Smooth muscle cell (in vitro differentiated cells): ENCODE measurements around the gene IFNL4. TPM values are rescaled to one million over a fixed set of nuclear protein-coding genes. Genes with fewer than 3 reads are reported as not detected.

Experiments
- DNase-seq: peaks from one replicate; lab custom pipeline; 2025; ENCODE audit not compliant: unreplicated experiment; lab: John Stamatoyannopoulos, UW
- H2AFZ ChIP-seq: fragments of 200-600 bp; sonication (generic); 2 replicates; pipeline ENCODE4 v1.6.0; 2016; ENCODE audit warnings: antibody characterized with exemption, low read depth, mild to moderate bottlenecking
- H3F3A ChIP-seq: fragments of 200-600 bp; sonication (generic); 2 replicates; pipeline ENCODE4 v1.6.0; 2017; ENCODE audit warnings: antibody characterized with exemption, low read depth
- H3K27ac ChIP-seq: fragments of 200-600 bp; sonication (generic); 2 replicates; pipeline ENCODE4 v1.5.1; 2016; ENCODE audit warnings: low read depth, mild to moderate bottlenecking
- H3K27me3 ChIP-seq: fragments of 200-600 bp; sonication (generic); 2 replicates; pipeline ENCODE4 v1.6.1; 2016; ENCODE audit warnings: low read depth, mild to moderate bottlenecking
- H3K36me3 ChIP-seq: fragments of 200-600 bp; sonication (generic); 2 replicates; pipeline ENCODE4 v1.5.1; 2016; ENCODE audit warnings: low read depth
- H3K4me1 ChIP-seq: fragments of 200-600 bp; sonication (generic); 2 replicates; pipeline ENCODE4 v1.5.1; 2016; ENCODE audit warnings: low read depth
- H3K4me2 ChIP-seq: fragments of 200-600 bp; sonication (generic); 2 replicates; pipeline ENCODE4 v1.6.0; 2016; ENCODE audit warnings: mild to moderate bottlenecking
- H3K4me3 ChIP-seq: fragments of 200-600 bp; sonication (generic); 2 replicates; pipeline ENCODE4 v1.5.1; 2016; ENCODE audit warnings: mild to moderate bottlenecking
- H3K79me2 ChIP-seq: fragments of 200-600 bp; sonication (generic); 2 replicates; pipeline ENCODE4 v1.6.0; 2016; ENCODE audit warnings: low read depth, mild to moderate bottlenecking
- H3K9ac ChIP-seq: fragments of 200-600 bp; sonication (generic); 2 replicates; pipeline ENCODE4 v1.6.0; 2016; ENCODE audit warnings: low read depth
- H3K9me3 ChIP-seq: fragments of 200-600 bp; sonication (generic); replicated peaks from 2 replicates; pipeline ENCODE4 v1.5.1; 2016; ENCODE audit warnings: low read depth
- H4K20me1 ChIP-seq: fragments of 200-600 bp; sonication (generic); 2 replicates; pipeline ENCODE4 v1.6.0; 2016; ENCODE audit warnings: low read depth
- CTCF ChIP-seq: fragments of 200-600 bp; sonication (generic); IDR thresholded peaks from 2 replicates; pipeline ENCODE4 v1.5.1; 2017; ENCODE audit warnings: borderline replicate concordance, mild to moderate bottlenecking, antibody characterized with exemption; ENCODE audit not compliant: insufficient read depth, poor library complexity, severe bottlenecking
- WGBS: methylation state at CpG from one replicate; pipeline ENCODE4 v1.1.7; 2016; ENCODE audit warnings: low lambda C conversion rate; 5-methylcytosine and 5-hydroxymethylcytosine counted together
- polyA plus RNA-seq: library from polyadenylated mRNA; unstranded; fragments of >200 nt; fragmentation: Nextera tagmentation; extraction: Ambion mirVana; gene quantifications from 2 replicates; pipeline ENCODE4 v1.2.1, GENCODE V29; 2016
- total RNA-seq: library from RNA; depleted of rRNA; stranded (reverse); fragments of >200 nt; gene quantifications from 2 replicates; pipeline ENCODE4 v1.2.3, GENCODE V29; 2014

Gene IFNL4
- not detected in 2 replicates for total RNA-seq
- 0.15 TPM in 1 of 2 replicates, not detected in the other for polyA plus RNA-seq

GRCh38 chr19:39248806-39249205 lies at the start of gene IFNL4:
Gene IFNL4, minus strand, starts transcription at chr19:39248856.
- Histone ChIP-seq H3K9me3 (no peaks in the 10 kb centered on the region), H3K4me1 (no peaks in the 10 kb centered on the region), H2AFZ (peak within 1 kb of the TSS; percentile 43), H3F3A (no peaks in the 10 kb centered on the region), H3K36me3 (no peaks in the 10 kb centered on the region), H3K4me2 (peak within 1 kb of the TSS; percentile 78), H3K4me3 (peak within 1 kb of the TSS; percentile 5), H3K27ac (no peak within 1 kb of the TSS), H3K9ac (no peak within 1 kb of the TSS), H3K27me3 (peaks cover 63% of the 10 kb centered on the region), H3K79me2 (no peaks in the 10 kb centered on the region), H4K20me1 (no peaks in the 10 kb centered on the region)
- WGBS, result 77% methylated on average over 13 of the region's 13 CpGs
- no peak for TF ChIP-seq CTCF
- DNase-seq, result no peak

GRCh38 chr19:39297931-39298634 lies 49.4 kb upstream of the IFNL4 start:
- H4K20me1 ChIP-seq, result no peaks in the 10 kb centered on the region
- no peak overlapping the region for H2AFZ ChIP-seq
- H3K27ac ChIP-seq, result no peak overlapping the region
- no peaks in the 10 kb centered on the region for H3K4me1 ChIP-seq
- no peaks in the 10 kb centered on the region for H3K36me3 ChIP-seq
- H3K79me2 ChIP-seq, result no peaks in the 10 kb centered on the region
- TF ChIP-seq CTCF, result no peak
- H3K4me2 ChIP-seq, result no peak overlapping the region
- DNase-seq, result no peak
- H3K9me3 ChIP-seq, result no peaks in the 10 kb centered on the region
- no peak overlapping the region for H3K9ac ChIP-seq
- peaks cover 5% of the 10 kb centered on the region for H3K27me3 ChIP-seq
- no peaks in the 10 kb centered on the region for H3F3A ChIP-seq
- 85% methylated on average over 17 of the region's 17 CpGs for WGBS
- H3K4me3 ChIP-seq, result no peak overlapping the region

DNA sequence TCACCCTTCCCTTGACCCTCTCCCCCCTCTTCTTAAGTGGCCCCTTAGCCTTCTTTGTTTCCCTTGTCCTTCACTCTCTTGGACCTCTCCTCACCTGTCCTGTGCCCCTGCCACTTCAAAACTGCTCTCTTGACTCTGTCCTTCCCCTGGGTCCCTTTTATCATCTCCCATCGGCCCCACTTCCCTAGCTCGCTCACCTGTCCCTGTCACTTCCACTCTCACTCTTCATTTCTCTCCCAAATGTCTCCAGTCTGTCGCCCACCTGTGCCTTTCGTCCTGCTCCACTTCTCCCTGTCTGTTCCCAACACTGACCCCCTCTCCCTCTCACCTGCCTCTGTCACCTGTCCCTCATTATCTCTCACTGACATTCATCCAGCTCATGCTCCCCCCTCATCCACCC lies 48.2 kb upstream of the IFNL4 start:
- H3K4me2 ChIP-seq, result no peak overlapping the region
- no peak overlapping the region for H3K4me3 ChIP-seq
- H4K20me1 ChIP-seq, result no peaks in the 10 kb centered on the region
- no peak for TF ChIP-seq CTCF
- no peak for DNase-seq
- no peaks in the 10 kb centered on the region for H3K9me3 ChIP-seq
- no peak overlapping the region for H2AFZ ChIP-seq
- H3K27ac ChIP-seq, result no peak overlapping the region
- no peaks in the 10 kb centered on the region for H3K36me3 ChIP-seq
- WGBS, result 89% methylated on average over 4 of the region's 4 CpGs
- no peaks in the 10 kb centered on the region for H3F3A ChIP-seq
- H3K27me3 ChIP-seq, result peaks cover 5% of the 10 kb centered on the region
- no peaks in the 10 kb centered on the region for H3K4me1 ChIP-seq
- no peak overlapping the region for H3K9ac ChIP-seq
- H3K79me2 ChIP-seq, result no peaks in the 10 kb centered on the region

DNA sequence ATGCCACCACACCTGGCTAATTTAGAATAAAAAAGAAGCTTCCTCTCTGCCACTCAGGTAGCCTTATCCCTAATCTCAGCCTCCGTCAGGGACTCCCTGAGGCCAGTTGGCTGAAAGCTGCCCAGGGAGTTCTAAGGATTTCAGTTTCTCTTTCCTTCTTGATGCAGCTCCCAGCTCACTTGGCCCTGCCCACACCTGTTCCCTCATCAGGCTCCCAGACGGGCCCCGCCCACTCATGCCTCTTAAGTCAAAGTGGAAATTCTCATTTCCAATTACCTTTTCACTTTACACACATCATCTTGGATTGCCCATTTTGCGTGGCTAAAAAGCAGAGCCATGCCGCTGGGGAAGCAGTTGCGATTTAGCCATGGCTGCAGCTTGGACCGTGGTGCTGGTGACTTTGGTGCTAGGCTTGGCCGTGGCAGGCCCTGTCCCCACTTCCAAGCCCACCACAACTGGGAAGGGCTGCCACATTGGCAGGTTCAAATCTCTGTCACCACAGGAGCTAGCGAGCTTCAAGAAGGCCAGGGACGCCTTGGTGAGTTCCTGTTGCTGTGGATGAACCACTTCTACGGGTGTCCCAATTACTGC lies 47.5 kb upstream of the IFNL4 start, which contains the start of gene IFNL1:
Gene IFNL1 (plus strand): TSS at position 353 of the 591 bp plus-strand sequence. CDS start 15 bp downstream, at position 368.
- H3K9me3 ChIP-seq, result no peaks in the 10 kb centered on the region
- H4K20me1 ChIP-seq, result no peaks in the 10 kb centered on the region
- no peaks in the 10 kb centered on the region for H3K36me3 ChIP-seq
- H3K4me1 ChIP-seq, result no peaks in the 10 kb centered on the region
- H3F3A ChIP-seq, result no peaks in the 10 kb centered on the region
- H2AFZ ChIP-seq, result no peak within 1 kb of the TSS
- H3K27me3 ChIP-seq, result peaks cover 5% of the 10 kb centered on the region
- H3K9ac ChIP-seq, result no peak within 1 kb of the TSS
- H3K27ac ChIP-seq, result no peak within 1 kb of the TSS
- 82% methylated on average over 11 of the region's 11 CpGs for WGBS
- DNase-seq, result no peak
- TF ChIP-seq CTCF, result no peak
- H3K4me3 ChIP-seq, result no peak within 1 kb of the TSS
- no peaks in the 10 kb centered on the region for H3K79me2 ChIP-seq
- H3K4me2 ChIP-seq, result no peak within 1 kb of the TSS
